Lower lobe of right lung (tissue), 2 donors: ENCODE measurements around the gene NCAPH2. TPM values are rescaled to one million over a fixed set of nuclear protein-coding genes. Genes with fewer than 3 reads are reported as not detected.
A peak's percentile ranks its signal among the peaks of the same experiment; 100 is the strongest.

Source experiments
- ATAC-seq, 2 donors: fragments of 200-7000 bp; cut with Tn5 transposase; one replicate each; pipeline ENCODE4 v1.9.1; 2020 to 2022; ENCODE audit warnings: mild to moderate bottlenecking in 2 of 2, moderate library complexity in 2 of 2
- DNase-seq: peaks from one replicate; pipeline ENCODE4 v3.0.0-alpha.2; 2020
- H3K27ac ChIP-seq: fragments of 200-600 bp; one replicate; pipeline ENCODE4 v1.8.0; 2022
- H3K27me3 ChIP-seq: fragments of 200-600 bp; one replicate; pipeline ENCODE4 v1.8.0; 2022; ENCODE audit warnings: low read depth
- H3K36me3 ChIP-seq: fragments of 200-600 bp; one replicate; pipeline ENCODE4 v1.8.0; 2022; ENCODE audit warnings: mild to moderate bottlenecking
- H3K4me1 ChIP-seq: fragments of 200-600 bp; one replicate; pipeline ENCODE4 v1.8.0; 2022
- H3K4me3 ChIP-seq: fragments of 200-600 bp; one replicate; pipeline ENCODE4 v1.8.0; 2022; ENCODE audit warnings: mild to moderate bottlenecking
- H3K9me3 ChIP-seq: fragments of 200-600 bp; one replicate; pipeline ENCODE4 v1.8.0; 2022
- intact Hi-C: fragments of 100-400 bp; cut with DNase I; formaldehyde crosslinking; loops from one replicate; pipeline ENCODE4 v1.11.0; 2022
- total RNA-seq: library from RNA; stranded (reverse); fragmentation: NEBNext Ultra II Directional; extraction: Animal tissue kit (Norgen Biotek cat#: 25700); gene quantifications from one replicate; pipeline ENCODE4 v1.2.1, GENCODE V29; 2021
- TF ChIP-seq, protein P1 (sequence below): fragments of 200-600 bp; IDR thresholded peaks from one replicate; pipeline ENCODE4 v1.8.0; 2022; ENCODE audit warnings: antibody characterized with exemption, mild to moderate bottlenecking
- donor health status: DM: no; HTN: yes; CAD: no; lungs with severe emphysema.

Gene NCAPH2
- total RNA-seq, 1 donor from 2014 or later = 46.1 TPM

DNA sequence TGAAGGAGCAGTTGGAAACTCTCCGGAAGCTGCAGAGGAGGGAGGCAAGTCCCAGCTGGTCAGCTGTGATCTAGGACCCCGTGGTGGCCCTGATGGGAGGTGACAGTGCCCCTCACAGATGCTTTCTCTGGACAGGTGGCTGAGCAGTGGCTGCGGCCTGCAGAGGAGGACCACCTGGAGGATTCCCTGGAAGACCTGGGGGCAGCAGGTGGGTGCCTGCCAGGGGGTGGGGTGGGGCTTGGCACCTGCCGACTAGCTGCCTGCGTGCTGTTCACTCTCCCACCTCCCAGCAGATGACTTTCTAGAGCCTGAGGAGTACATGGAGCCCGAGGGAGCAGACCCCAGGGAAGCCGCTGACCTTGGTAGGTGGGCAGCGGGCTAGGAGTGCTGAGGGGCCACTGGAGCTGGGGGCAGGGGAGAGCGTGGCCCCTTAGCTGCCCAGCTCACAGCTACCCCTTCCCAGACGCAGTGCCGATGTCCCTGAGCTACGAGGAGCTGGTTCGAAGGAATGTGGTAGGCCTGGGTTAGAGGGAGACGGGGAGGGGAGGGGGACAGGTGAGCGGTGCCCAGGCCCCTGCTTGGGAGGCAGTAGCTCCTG, 14.3 kb downstream of the NCAPH2 start:
- Histone ChIP-seq H3K27me3 (no peaks in the 10 kb centered on the region), H3K36me3 (peaks cover 68% of the 10 kb centered on the region), H3K27ac (no peak overlapping the region), H3K4me3 (no peak overlapping the region), H3K9me3 (no peaks in the 10 kb centered on the region), H3K4me1 (peaks cover 24% of the 10 kb centered on the region)
- intact Hi-C loops = no loop called here
- ATAC-seq (no peak), DNase-seq (no peak)
- TF ChIP-seq, protein P1, sequence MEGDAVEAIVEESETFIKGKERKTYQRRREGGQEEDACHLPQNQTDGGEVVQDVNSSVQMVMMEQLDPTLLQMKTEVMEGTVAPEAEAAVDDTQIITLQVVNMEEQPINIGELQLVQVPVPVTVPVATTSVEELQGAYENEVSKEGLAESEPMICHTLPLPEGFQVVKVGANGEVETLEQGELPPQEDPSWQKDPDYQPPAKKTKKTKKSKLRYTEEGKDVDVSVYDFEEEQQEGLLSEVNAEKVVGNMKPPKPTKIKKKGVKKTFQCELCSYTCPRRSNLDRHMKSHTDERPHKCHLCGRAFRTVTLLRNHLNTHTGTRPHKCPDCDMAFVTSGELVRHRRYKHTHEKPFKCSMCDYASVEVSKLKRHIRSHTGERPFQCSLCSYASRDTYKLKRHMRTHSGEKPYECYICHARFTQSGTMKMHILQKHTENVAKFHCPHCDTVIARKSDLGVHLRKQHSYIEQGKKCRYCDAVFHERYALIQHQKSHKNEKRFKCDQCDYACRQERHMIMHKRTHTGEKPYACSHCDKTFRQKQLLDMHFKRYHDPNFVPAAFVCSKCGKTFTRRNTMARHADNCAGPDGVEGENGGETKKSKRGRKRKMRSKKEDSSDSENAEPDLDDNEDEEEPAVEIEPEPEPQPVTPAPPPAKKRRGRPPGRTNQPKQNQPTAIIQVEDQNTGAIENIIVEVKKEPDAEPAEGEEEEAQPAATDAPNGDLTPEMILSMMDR = no peak

- H3K9me3 ChIP-seq = no peaks in the 10 kb centered on the region
- ATAC-seq (no peak), DNase-seq (no peak)
- H3K27ac ChIP-seq = no peak overlapping the region
- peaks cover 62% of the 10 kb centered on the region for H3K36me3 ChIP-seq
- H3K27me3 ChIP-seq = no peaks in the 10 kb centered on the region
- TF ChIP-seq, protein P1 = no peak
- intact Hi-C loops = no loop called here
- no peak overlapping the region for H3K4me3 ChIP-seq
- H3K4me1 ChIP-seq = peaks cover 30% of the 10 kb centered on the region
Observed at GRCh38 chr22:50522806-50523438, 14.9 kb downstream of the NCAPH2 start.

DNA sequence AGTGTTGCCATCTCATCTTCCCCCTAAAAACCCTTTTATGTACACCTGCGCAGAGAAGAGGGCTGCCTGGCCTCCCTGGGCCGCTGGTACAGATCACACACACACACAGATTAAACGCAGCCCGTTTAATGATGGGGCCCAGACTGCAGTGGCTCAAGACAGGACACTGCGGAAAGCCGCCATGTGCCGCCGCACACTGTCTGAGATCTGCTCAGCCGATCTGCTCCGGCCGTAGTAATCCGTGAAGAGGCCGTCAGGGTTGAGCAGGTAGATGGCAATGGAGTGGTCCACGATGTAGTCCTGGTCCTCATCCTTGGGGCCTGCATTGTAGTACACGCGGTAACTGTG, 15.4 kb downstream of the NCAPH2 start:
- Histone ChIP-seq H3K27me3 (no peaks in the 10 kb centered on the region), H3K9me3 (no peaks in the 10 kb centered on the region), H3K4me1 (peaks cover 35% of the 10 kb centered on the region), H3K27ac (no peak overlapping the region), H3K4me3 (no peak overlapping the region), H3K36me3 (peaks cover 57% of the 10 kb centered on the region)
- DNase-seq (no peak), ATAC-seq (no peak)
- TF ChIP-seq, protein P1 = no peak
- intact Hi-C loops = no loop called here

DNA sequence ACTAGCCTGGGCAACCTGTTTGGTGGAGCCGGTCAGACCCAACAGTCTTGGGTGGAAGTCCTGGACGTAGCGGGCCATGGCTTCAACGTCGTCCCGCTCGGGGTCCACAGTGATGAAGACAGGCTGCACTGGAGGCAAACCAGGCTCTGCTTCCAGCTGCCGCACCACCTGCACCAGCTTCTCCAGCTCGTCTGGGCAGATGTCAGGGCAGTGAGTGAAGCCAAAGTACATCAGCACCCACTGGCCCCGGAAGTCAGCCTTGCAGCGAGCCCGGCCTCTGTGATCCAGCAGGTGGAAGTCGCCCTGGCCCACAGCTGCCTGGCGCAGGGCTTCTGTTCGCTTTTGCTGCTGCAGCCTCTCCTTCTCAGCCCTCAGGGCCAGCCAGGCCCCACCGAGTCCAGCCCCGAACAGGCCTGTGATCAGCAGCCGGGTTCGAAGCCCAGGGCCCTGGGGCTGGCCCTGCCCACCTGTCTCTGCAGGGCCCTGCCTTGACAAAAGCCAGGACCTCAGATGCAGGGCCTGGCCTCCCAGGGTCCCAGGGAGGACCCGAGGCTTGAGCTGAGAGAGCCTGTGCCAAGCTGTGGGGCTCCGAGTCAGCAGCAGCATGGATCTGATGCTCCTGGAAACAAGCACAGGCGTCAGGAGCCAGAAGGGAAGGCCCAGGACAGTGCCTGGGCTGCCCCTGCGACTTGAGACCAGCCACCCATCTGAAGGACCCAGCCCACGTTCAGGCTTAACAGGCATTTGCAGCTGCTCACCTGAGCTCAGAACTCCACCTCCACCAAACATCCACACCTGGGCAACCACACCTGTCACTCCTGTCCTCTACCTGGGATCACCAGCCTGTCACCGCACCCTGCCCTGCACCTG, 16.0 kb downstream of the NCAPH2 start:
- H3K27ac ChIP-seq = no peak overlapping the region

DNA sequence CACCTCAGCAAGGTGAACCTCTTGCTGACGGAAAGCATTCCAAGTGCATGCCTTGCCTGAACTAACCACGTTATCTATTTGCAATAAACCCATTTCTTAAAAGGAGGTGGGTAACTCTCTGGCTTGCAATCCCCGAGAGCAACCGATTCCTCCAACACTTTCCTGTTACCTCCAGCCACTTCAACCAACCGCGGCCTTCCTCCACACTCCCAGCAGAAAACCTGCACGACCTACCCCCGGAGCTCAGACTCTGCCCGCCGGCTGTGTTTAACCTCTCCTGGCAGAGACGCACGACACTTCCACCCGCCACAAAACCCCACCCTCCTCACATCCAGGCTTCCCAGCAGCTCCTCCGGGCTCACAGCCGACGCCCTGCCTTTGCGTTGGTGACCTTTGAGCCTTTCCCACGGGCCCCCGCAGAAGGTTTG, 16.7 kb downstream of the NCAPH2 start:
- intact Hi-C loops = no loop called here
- Histone ChIP-seq H3K9me3 (no peaks in the 10 kb centered on the region), H3K36me3 (peaks cover 44% of the 10 kb centered on the region), H3K4me3 (peak overlapping the region; percentile 79), H3K4me1 (peaks cover 45% of the 10 kb centered on the region), H3K27ac (peak overlapping the region; percentile 93), H3K27me3 (no peaks in the 10 kb centered on the region)
- TF ChIP-seq, protein P1 = no peak
- DNase-seq (no peak), ATAC-seq (peak in 1 of 2 donors; percentile 0)

More for the DNA sequence above, 16.0 kb downstream of the NCAPH2 start:
- no peaks in the 10 kb centered on the region for H3K9me3 ChIP-seq
- H3K36me3 ChIP-seq = peaks cover 51% of the 10 kb centered on the region
- TF ChIP-seq, protein P1 = no peak
- no peaks in the 10 kb centered on the region for H3K27me3 ChIP-seq
- no peak for ATAC-seq
- intact Hi-C loops = no loop called here
- H3K4me3 ChIP-seq = peak overlapping the region; percentile 79
- no peak for DNase-seq
- peaks cover 41% of the 10 kb centered on the region for H3K4me1 ChIP-seq
